ENCODE data around the gene CAPS2.

Gene CAPS2

GRCh38 chr12:75329918-75330826, at the start of gene CAPS2 (continued):
- no peak for TF ChIP-seq ZNF132 (tag by site-specific recombination; IDR thresholded peaks at IDR 0.05; ENCODE audit: borderline replicate concordance)
- TF ChIP-seq ZNF394 (tag by site-specific recombination; IDR thresholded peaks at IDR 0.05; ENCODE audit: borderline replicate concordance), result peak; percentile 71
- TF ChIP-seq ZNF311 (tag by site-specific recombination; IDR thresholded peaks at IDR 0.05; ENCODE audit: borderline replicate concordance), result no peak
- TF ChIP-seq ZNF18 (tag by site-specific recombination; IDR thresholded peaks at IDR 0.05), result no peak
- no peak for TF ChIP-seq TSHZ1 (tag by site-specific recombination; IDR thresholded peaks at IDR 0.05; ENCODE audit: borderline replicate concordance)
- TF ChIP-seq, protein P1, sequence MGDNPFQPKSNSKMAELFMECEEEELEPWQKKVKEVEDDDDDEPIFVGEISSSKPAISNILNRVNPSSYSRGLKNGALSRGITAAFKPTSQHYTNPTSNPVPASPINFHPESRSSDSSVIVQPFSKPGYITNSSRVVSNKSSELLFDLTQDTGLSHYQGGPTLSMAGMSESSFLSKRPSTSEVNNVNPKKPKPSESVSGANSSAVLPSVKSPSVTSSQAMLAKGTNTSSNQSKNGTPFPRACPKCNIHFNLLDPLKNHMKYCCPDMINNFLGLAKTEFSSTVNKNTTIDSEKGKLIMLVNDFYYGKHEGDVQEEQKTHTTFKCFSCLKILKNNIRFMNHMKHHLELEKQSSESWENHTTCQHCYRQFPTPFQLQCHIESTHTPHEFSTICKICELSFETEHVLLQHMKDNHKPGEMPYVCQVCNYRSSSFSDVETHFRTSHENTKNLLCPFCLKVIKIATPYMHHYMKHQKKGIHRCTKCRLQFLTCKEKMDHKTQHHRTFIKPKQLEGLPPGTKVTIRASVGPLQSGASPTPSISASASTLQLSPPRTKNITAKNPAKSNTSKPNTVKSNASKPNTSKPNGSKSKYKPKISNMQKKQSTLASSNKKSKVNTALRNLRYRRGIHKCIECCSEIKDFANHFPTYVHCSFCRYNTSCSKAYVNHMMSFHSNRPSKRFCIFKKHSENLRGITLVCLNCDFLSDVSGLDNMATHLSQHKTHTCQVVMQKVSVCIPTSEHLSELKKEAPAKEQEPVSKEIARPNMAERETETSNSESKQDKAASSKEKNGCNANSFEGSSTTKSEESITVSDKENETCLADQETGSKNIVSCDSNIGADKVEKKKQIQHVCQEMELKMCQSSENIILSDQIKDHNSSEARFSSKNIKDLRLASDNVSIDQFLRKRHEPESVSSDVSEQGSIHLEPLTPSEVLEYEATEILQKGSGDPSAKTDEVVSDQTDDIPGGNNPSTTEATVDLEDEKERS (tag by site-specific recombination; IDR thresholded peaks at IDR 0.05), result peak; percentile 71; the same call in 1 of the 2 replicates
- no peak for TF ChIP-seq ZNF658 (tag by site-specific recombination; IDR thresholded peaks at IDR 0.05)
- peak; percentile 67; the same call in 1 of the 2 replicates for TF ChIP-seq ZFP37 (tag by site-specific recombination; IDR thresholded peaks at IDR 0.05)
- TF ChIP-seq, protein P2, sequence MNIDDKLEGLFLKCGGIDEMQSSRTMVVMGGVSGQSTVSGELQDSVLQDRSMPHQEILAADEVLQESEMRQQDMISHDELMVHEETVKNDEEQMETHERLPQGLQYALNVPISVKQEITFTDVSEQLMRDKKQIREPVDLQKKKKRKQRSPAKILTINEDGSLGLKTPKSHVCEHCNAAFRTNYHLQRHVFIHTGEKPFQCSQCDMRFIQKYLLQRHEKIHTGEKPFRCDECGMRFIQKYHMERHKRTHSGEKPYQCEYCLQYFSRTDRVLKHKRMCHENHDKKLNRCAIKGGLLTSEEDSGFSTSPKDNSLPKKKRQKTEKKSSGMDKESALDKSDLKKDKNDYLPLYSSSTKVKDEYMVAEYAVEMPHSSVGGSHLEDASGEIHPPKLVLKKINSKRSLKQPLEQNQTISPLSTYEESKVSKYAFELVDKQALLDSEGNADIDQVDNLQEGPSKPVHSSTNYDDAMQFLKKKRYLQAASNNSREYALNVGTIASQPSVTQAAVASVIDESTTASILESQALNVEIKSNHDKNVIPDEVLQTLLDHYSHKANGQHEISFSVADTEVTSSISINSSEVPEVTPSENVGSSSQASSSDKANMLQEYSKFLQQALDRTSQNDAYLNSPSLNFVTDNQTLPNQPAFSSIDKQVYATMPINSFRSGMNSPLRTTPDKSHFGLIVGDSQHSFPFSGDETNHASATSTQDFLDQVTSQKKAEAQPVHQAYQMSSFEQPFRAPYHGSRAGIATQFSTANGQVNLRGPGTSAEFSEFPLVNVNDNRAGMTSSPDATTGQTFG (tag by site-specific recombination; IDR thresholded peaks at IDR 0.05; ENCODE audit: borderline replicate concordance), result no peak
- TF ChIP-seq HOXD13 (CRISPR knock-in tag; IDR thresholded peaks at IDR 0.05; ENCODE audit: borderline replicate concordance), result no peak
- no peak for TF ChIP-seq ZBTB21 (tag by site-specific recombination; IDR thresholded peaks at IDR 0.05)
- TF ChIP-seq ZNF792 (tag by site-specific recombination; IDR thresholded peaks at IDR 0.05), result no peak
- no peak for TF ChIP-seq OVOL3 (tag by site-specific recombination; IDR thresholded peaks at IDR 0.05)
- TF ChIP-seq ZBTB1 (tag by site-specific recombination; IDR thresholded peaks at IDR 0.05), result no peak
- no peak for TF ChIP-seq ZNF777 (tag by site-specific recombination; IDR thresholded peaks at IDR 0.05; ENCODE audit: borderline replicate concordance)
- TF ChIP-seq IKZF3 (tag by site-specific recombination; IDR thresholded peaks at IDR 0.05), result peak; percentile 14; the same call in 1 of the 2 replicates
- TF ChIP-seq MYNN (tag by site-specific recombination; IDR thresholded peaks at IDR 0.05; ENCODE audit: borderline replicate concordance), result 0 out of 2 replicates have a peak, but pooled peaks have one; percentile 47
- TF ChIP-seq ZBTB7A (tag by site-specific recombination; IDR thresholded peaks at IDR 0.05; ENCODE audit: low read depth), result no peak
- TF ChIP-seq, protein P3, sequence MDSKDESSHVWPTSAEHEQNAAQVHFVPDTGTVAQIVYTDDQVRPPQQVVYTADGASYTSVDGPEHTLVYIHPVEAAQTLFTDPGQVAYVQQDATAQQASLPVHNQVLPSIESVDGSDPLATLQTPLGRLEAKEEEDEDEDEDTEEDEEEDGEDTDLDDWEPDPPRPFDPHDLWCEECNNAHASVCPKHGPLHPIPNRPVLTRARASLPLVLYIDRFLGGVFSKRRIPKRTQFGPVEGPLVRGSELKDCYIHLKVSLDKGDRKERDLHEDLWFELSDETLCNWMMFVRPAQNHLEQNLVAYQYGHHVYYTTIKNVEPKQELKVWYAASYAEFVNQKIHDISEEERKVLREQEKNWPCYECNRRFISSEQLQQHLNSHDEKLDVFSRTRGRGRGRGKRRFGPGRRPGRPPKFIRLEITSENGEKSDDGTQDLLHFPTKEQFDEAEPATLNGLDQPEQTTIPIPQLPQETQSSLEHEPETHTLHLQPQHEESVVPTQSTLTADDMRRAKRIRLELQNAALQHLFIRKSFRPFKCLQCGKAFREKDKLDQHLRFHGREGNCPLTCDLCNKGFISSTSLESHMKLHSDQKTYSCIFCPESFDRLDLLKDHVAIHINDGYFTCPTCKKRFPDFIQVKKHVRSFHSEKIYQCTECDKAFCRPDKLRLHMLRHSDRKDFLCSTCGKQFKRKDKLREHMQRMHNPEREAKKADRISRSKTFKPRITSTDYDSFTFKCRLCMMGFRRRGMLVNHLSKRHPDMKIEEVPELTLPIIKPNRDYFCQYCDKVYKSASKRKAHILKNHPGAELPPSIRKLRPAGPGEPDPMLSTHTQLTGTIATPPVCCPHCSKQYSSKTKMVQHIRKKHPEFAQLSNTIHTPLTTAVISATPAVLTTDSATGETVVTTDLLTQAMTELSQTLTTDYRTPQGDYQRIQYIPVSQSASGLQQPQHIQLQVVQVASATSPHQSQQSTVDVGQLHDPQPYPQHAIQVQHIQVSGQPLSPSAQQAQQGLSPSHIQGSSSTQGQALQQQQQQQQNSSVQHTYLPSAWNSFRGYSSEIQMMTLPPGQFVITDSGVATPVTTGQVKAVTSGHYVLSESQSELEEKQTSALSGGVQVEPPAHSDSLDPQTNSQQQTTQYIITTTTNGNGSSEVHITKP (tag by site-specific recombination; IDR thresholded peaks at IDR 0.05), result no peak
- TF ChIP-seq, protein P4, sequence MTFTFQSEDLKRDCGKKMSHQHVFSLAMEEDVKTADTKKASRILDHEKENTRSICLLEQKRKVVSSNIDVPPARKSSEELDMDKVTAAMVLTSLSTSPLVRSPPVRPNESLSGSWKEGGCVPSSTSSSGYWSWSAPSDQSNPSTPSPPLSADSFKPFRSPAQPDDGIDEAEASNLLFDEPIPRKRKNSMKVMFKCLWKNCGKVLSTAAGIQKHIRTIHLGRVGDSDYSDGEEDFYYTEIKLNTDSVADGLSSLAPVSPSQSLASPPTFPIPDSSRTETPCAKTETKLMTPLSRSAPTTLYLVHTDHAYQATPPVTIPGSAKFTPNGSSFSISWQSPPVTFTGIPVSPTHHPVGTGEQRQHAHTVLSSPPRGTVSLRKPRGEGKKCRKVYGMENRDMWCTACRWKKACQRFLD (tag by site-specific recombination; IDR thresholded peaks at IDR 0.05), result no peak
- TF ChIP-seq ZNF114 (tag by site-specific recombination; IDR thresholded peaks at IDR 0.05), result no peak
